AG04450 (cell line): Measurements from ENCODE around the gene NKAIN4. TPM values are rescaled to one million over a fixed set of nuclear protein-coding genes. Genes with fewer than 3 reads are reported as not detected.

ENCODE experiments used
- CTCF ChIA-PET: fragments of 300-600, 350-600 bp; formaldehyde crosslinking; extraction: SDS; loops from one replicate; lab custom pipeline; 2022; ENCODE audit warnings: antibody characterized with exemption, inconsistent platforms; lab: Charles Lee
- POLR2A ChIA-PET: fragments of 350-600 bp; formaldehyde crosslinking; extraction: SDS; loops from one replicate; lab custom pipeline; 2021; ENCODE audit warnings: antibody characterized with exemption, inconsistent platforms; lab: Yijun Ruan, JAX
- DNase-seq: peaks from one replicate; pipeline ENCODE4 v3.0.0-alpha.2; 2011; ENCODE audit warnings: low read depth, low spot score
- H3K27ac ChIP-seq: one replicate; pipeline ENCODE4 v1.5.1; 2012; ENCODE audit warnings: low read depth, low read length, control low read depth
- H3K27me3 ChIP-seq: one replicate; pipeline ENCODE4 v1.6.0; 2012; ENCODE audit warnings: low read length; ENCODE audit not compliant: control insufficient read depth, insufficient read depth
- H3K4me3 ChIP-seq: 2 replicates; pipeline ENCODE4 v1.5.1; 2011; ENCODE audit warnings: mild to moderate bottlenecking, low read depth, low read length, control low read depth
- H3K9me3 ChIP-seq: 2 replicates; pipeline ENCODE4 v1.5.1; 2012; ENCODE audit warnings: low read length; ENCODE audit not compliant: control insufficient read depth, insufficient read depth
- polyA plus RNA-seq: library from polyadenylated mRNA; depleted of rRNA; stranded (reverse); fragments of >200 nt; gene quantifications from 2 replicates; pipeline ENCODE4 v1.2.3, GENCODE V29; 2011
- TF ChIP-seq, protein P1 (sequence below): IDR thresholded peaks from 2 replicates; pipeline ENCODE4 v1.5.1; 2011; ENCODE audit warnings: low read depth, low read length, control low read depth, inconsistent platforms

NKAIN4 gene
- polyA plus RNA-seq, 1 experiment = not detected

DNA sequence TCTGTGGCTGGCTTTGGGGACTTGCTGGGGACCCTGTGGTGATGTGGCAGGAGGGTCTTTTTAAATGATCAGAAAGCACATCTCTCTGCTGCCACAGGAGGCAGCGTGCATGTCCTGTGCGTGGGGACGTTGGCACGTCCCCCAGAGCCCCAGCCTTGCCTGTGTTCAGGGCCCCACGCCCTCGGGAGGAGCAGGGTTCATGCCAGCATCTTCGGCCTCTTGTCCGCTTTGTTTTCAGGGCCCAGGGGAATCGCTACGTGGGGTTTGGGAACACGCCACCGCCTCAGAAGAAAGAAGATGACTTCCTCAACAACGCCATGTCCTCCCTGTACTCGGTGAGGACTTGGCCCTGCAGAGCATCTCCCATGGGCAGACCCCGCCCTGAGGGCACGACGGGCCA, 24.4 kb upstream of the NKAIN4 start:
- H3K27ac ChIP-seq = no peak overlapping the region
- ChIA-PET POLR2A (no interaction called here), CTCF (interaction anchor here (2.7 kb wide), 1 partner anchor 55 kb away, joined by 11 read pairs; no protein-coding TSS in a partner anchor)
- no peak overlapping the region for H3K4me3 ChIP-seq
- H3K9me3 ChIP-seq = no peaks in the 10 kb centered on the region
- no peaks in the 10 kb centered on the region for H3K27me3 ChIP-seq
- TF ChIP-seq, protein P1, sequence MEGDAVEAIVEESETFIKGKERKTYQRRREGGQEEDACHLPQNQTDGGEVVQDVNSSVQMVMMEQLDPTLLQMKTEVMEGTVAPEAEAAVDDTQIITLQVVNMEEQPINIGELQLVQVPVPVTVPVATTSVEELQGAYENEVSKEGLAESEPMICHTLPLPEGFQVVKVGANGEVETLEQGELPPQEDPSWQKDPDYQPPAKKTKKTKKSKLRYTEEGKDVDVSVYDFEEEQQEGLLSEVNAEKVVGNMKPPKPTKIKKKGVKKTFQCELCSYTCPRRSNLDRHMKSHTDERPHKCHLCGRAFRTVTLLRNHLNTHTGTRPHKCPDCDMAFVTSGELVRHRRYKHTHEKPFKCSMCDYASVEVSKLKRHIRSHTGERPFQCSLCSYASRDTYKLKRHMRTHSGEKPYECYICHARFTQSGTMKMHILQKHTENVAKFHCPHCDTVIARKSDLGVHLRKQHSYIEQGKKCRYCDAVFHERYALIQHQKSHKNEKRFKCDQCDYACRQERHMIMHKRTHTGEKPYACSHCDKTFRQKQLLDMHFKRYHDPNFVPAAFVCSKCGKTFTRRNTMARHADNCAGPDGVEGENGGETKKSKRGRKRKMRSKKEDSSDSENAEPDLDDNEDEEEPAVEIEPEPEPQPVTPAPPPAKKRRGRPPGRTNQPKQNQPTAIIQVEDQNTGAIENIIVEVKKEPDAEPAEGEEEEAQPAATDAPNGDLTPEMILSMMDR = no peak
- DNase-seq = no peak

DNA sequence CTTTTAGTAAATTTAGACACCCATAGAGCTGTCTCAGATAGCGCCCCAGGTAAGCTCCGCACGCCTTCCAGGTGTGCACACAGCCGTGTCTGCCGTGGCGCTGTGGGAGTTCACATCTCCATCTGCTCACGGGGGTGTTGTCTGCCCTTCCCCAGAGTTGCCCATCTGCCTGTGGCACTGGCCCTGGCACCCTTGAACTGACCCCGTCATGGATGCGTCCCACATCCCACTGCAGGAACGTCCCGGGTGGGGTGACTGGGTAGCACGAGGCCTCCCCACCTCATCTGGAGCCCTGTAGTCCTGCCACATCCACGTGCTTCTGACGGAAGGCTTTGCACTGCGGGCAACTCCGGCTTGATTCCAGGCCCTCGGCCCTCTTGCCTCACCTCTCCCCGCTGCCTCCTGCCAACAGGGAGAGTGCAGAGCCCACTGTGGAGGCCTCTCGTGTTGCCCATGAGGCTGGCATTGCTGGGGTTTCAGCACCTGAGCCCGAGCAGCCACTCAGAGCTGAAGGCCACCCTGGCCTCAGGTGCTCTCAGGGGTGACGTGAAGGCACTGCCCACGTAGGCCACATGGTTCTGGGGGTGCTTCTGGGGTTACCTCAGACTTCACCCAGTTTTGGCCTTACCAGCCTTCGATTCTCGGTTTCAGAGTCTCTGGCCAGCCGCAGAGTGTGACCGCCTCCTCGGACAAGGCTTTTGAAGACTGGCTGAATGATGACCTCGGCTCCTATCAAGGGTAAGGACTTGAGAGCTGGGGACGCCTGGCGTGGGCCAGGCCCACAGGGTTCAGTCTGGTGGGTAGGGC, 23.4 kb upstream of the NKAIN4 start:
- DNase-seq = no peak
- Histone ChIP-seq H3K9me3 (no peaks in the 10 kb centered on the region), H3K27me3 (no peaks in the 10 kb centered on the region), H3K4me3 (no peak overlapping the region), H3K27ac (no peak overlapping the region)
- ChIA-PET CTCF (interaction anchor here (2.7 kb wide), 1 partner anchor 54 kb away, joined by 11 read pairs; no protein-coding TSS in a partner anchor), POLR2A (no interaction called here)
- TF ChIP-seq, protein P1 = no peak

DNA sequence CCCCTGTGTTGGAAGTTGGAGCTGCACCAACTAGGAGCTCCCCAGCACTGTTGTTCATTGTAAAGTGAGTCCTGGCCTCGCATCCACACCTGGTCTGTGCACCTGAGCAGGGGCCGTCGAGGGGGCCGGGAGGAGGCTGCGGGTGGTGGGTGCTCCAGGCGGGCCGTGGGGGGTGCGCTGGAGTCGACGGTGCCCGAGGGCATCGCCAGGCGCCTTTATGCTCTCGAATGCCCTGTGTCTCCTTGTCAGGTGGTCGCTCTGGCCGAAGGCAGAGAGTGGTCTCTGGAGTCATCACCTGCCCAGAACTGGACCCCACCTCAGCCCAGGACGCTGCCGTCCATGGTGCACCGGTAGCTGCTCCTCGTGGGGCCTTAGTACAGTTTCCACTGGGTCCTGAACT, 22.7 kb upstream of the NKAIN4 start:
- no peaks in the 10 kb centered on the region for H3K27me3 ChIP-seq
- H3K4me3 ChIP-seq = no peak overlapping the region
- ChIA-PET POLR2A (interaction anchor here (0.6 kb wide), 1 partner anchor 8 kb away, joined by 4 read pairs; no protein-coding TSS in a partner anchor), CTCF (interaction anchor here (2.7 kb wide), 1 partner anchor 54 kb away, joined by 11 read pairs; no protein-coding TSS in a partner anchor)
- H3K27ac ChIP-seq = no peak overlapping the region
- H3K9me3 ChIP-seq = no peaks in the 10 kb centered on the region
- TF ChIP-seq, protein P1 = no peak
- DNase-seq = no peak

DNA sequence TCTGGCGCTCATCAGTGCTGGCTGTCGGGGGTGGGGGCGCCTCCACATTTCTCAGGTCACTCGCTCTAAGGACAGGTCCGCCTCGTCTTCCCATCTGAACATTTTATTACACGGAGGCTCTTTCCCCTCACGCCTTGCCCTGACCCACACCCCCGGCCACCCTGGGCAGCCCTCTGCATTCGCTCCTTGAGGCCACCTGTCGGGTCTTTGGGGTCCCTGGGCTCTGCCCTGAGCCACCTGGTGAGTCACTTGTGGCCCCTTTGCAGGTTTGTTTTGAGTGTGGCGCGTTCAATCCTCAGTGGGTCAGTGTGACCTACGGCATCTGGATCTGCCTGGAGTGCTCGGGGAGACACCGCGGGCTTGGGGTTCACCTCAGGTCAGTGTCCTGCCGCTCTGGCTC, 21.6 kb upstream of the NKAIN4 start:
- ChIA-PET POLR2A (no interaction called here), CTCF (no interaction called here)
- Histone ChIP-seq H3K4me3 (no peak overlapping the region), H3K9me3 (no peaks in the 10 kb centered on the region), H3K27me3 (no peaks in the 10 kb centered on the region), H3K27ac (no peak overlapping the region)
- no peak for DNase-seq
- TF ChIP-seq, protein P1 = no peak
